ENCODE measurements around the gene SEMA4D.

The SEMA4D gene

DNA sequence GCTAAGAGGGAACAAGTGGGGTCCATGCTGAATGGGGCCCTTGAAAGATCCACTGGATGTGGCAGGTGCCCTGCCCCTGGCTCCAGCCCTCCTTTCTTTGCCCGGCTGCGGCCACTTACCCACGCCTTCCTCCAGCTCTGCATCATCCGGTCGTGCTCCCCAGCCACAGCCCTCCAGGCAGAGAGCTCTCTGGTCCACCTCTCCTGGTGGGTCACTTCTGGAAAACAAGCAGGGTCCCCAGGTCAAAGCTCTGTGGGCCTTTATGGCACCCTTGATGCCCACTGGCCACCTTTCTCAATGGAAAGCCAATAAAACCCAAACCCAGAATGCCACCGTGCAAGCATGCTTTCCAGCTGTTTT, 134.6 kb downstream of the SEMA4D start:
- no peak overlapping the region for H3K4me3 ChIP-seq (ENCODE audit: low read depth, low read length)
- in situ Hi-C loops (cut with HindIII; ENCODE audit: low pct_ligation_motif_present, low sequenced_read_pairs): no loop called here
- H3K36me3 ChIP-seq (replicated peaks): peaks cover 30% of the 10 kb centered on the region
- no peaks in the 10 kb centered on the region for H3K27me3 ChIP-seq (replicated peaks)
- TF ChIP-seq, protein P1, sequence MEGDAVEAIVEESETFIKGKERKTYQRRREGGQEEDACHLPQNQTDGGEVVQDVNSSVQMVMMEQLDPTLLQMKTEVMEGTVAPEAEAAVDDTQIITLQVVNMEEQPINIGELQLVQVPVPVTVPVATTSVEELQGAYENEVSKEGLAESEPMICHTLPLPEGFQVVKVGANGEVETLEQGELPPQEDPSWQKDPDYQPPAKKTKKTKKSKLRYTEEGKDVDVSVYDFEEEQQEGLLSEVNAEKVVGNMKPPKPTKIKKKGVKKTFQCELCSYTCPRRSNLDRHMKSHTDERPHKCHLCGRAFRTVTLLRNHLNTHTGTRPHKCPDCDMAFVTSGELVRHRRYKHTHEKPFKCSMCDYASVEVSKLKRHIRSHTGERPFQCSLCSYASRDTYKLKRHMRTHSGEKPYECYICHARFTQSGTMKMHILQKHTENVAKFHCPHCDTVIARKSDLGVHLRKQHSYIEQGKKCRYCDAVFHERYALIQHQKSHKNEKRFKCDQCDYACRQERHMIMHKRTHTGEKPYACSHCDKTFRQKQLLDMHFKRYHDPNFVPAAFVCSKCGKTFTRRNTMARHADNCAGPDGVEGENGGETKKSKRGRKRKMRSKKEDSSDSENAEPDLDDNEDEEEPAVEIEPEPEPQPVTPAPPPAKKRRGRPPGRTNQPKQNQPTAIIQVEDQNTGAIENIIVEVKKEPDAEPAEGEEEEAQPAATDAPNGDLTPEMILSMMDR (IDR thresholded peaks at IDR 0.05; ENCODE audit: low read depth, low read length, missing control alignments): no peak
- no peak overlapping the region for H3K27ac ChIP-seq
- no peak for DNase-seq

DNA sequence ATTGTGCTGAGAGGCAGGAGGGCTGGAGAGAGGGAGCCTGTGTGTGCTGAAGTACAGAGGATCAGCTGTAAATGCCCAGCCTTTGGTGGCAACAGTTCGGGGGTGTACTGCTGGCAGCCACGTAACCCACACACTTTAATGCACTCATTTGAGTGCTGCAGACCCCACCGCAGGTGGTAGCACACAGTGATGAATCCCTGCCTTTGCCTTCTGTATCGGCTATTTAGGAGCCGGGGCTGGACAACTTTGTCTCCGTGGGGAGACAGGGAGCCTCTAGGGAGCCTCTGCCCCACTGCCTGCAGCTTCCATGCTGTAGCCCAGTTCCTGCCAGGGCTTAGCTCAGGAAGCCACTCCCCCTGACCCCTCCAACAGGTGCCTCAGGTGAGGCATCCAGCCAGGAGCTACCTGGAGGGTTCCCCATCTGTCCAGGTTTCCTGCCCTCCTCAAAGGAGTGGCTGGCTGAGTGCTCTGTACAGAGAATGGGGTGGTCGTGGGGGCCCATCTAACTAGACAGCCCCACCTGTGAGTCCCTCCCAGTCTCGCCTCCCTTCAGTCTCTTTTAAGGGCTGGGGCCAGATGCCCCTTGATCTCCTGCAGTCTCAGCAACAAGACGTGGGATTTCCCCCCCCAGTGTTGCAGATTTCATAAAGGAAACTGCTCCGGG, 135.1 kb downstream of the SEMA4D start:
- DNase-seq: no peak
- peaks cover 35% of the 10 kb centered on the region for H3K36me3 ChIP-seq (replicated peaks)
- H3K27me3 ChIP-seq (replicated peaks): no peaks in the 10 kb centered on the region
- TF ChIP-seq, protein P1 (IDR thresholded peaks at IDR 0.05; ENCODE audit: low read depth, low read length, missing control alignments): no peak
- H3K27ac ChIP-seq: no peak overlapping the region
- no peak overlapping the region for H3K4me3 ChIP-seq (ENCODE audit: low read depth, low read length)
- in situ Hi-C loops (cut with HindIII; ENCODE audit: low pct_ligation_motif_present, low sequenced_read_pairs): no loop called here

DNA sequence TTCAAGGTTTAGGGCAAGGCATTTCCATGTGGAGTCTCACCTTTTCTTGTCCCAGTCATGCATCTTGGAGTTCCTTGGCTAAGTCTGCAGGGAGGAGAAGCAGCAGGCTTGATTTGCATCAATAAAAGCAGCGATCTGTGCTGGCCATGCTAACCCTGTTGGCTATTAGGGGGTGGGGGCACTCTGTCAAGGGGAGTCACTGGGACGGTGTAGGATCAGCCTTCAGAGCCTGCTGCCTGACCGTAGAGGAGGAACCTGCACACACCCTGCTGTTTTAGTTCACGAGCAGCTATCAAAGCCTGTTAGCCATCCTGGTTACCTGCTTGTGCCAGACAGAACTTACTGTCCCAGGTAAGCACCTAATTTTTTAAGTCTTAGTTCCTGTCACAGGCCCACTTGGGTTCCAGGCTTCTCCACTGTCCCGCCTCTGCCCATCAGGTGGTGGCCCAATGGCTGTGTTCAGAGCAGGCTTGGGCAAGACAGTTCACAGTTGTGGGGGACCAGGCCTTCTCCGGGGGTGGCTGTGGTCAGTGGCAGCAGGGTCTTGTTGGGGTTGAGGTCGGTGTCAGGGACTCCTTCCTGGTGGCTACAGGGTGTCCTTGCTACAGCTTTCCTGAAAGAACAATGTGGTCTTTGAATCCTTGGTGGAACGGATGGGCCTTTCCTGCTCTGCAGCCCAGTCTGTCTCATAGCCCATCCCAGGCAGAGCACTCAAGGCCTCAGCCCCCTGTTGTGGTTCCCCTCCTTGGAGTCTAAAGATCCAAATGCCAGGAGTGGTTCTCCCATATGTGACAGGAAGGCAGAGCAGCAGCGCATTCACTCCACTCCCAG, 135.9 kb downstream of the SEMA4D start:
- H3K4me3 ChIP-seq (ENCODE audit: low read depth, low read length): no peak overlapping the region
- peaks cover 43% of the 10 kb centered on the region for H3K36me3 ChIP-seq (replicated peaks)
- no peak overlapping the region for H3K27ac ChIP-seq
- TF ChIP-seq, protein P1 (IDR thresholded peaks at IDR 0.05; ENCODE audit: low read depth, low read length, missing control alignments): no peak
- DNase-seq: no peak
- in situ Hi-C loops (cut with HindIII; ENCODE audit: low pct_ligation_motif_present, low sequenced_read_pairs): no loop called here
- H3K27me3 ChIP-seq (replicated peaks): no peaks in the 10 kb centered on the region

DNA sequence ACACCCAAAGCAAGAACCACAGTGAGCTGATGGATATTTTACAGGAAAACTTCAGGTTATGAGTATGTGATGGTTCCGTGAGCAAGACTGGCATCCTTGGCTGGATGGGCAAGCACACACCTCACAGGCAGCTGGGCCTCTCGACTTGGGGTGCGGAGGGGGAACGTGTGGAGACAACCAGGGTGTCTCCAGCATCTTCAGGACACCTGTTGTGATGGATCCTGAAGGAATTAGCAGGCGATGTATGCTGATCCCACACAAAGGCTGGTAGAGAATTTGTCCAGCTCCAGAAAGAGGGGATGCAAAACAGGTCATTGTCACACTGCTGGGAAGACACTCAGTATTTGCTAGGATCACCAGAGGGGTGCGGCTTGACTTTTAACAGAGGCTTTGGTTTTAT, 136.9 kb downstream of the SEMA4D start:
- no peaks in the 10 kb centered on the region for H3K27me3 ChIP-seq (replicated peaks)
- peaks cover 49% of the 10 kb centered on the region for H3K36me3 ChIP-seq (replicated peaks)
- H3K4me3 ChIP-seq (ENCODE audit: low read depth, low read length): no peak overlapping the region
- TF ChIP-seq, protein P1 (IDR thresholded peaks at IDR 0.05; ENCODE audit: low read depth, low read length, missing control alignments): no peak
- DNase-seq: no peak
- H3K27ac ChIP-seq: no peak overlapping the region
- in situ Hi-C loops (cut with HindIII; ENCODE audit: low pct_ligation_motif_present, low sequenced_read_pairs): no loop called here

DNA sequence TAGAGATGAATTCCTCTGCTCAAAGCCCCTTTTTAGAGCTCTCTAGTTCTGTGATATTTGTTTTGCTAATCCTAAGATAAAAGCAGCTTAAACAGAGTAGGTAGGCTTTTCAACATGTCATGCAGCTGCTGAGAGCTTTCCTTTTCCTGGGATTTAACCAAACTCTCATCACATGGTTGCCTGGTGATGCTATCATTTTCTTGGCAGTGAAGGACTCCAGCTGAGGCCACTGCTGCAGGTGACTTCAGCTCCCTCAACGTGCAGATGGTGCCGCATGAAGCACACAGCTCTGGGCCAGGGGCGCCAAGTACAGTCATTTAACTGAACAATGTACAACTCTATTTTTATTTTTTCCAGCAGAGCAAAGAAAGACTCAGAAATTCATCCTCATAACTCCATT, 137.4 kb downstream of the SEMA4D start:
- DNase-seq: no peak
- in situ Hi-C loops (cut with HindIII; ENCODE audit: low pct_ligation_motif_present, low sequenced_read_pairs): no loop called here
- TF ChIP-seq, protein P1 (IDR thresholded peaks at IDR 0.05; ENCODE audit: low read depth, low read length, missing control alignments): no peak
- no peaks in the 10 kb centered on the region for H3K27me3 ChIP-seq (replicated peaks)
- no peak overlapping the region for H3K27ac ChIP-seq
- peaks cover 50% of the 10 kb centered on the region for H3K36me3 ChIP-seq (replicated peaks)
- no peak overlapping the region for H3K4me3 ChIP-seq (ENCODE audit: low read depth, low read length)

All from brain microvascular endothelial cell (primary cell).